ENCODE data around the gene ASAP3.

Gene ASAP3

GRCh38 chr1:23477359-23478144 is 6.4 kb downstream of the ASAP3 start:
- DNase-seq (ENCODE audit: low spot score): no peak

GRCh38 chr1:23475641-23476040 is 8.3 kb downstream of the ASAP3 start:
- DNase-seq (ENCODE audit: low spot score): no peak

GRCh38 chr1:23475134-23475628 is 8.8 kb downstream of the ASAP3 start:
- DNase-seq (ENCODE audit: low spot score): no peak

- no peak for DNase-seq (ENCODE audit: low spot score)
These were observed 10.8 kb downstream of the ASAP3 start for GRCh38 chr1:23473037-23473800.

- no peak for DNase-seq (ENCODE audit: low spot score)
These were observed 11.5 kb downstream of the ASAP3 start for GRCh38 chr1:23472351-23473036.

GRCh38 chr1:23471473-23472075 is 12.4 kb downstream of the ASAP3 start:
- DNase-seq (ENCODE audit: low spot score): no peak

- DNase-seq (ENCODE audit: low spot score): no peak
These were observed 13.5 kb downstream of the ASAP3 start for GRCh38 chr1:23470282-23471070.

- no peak for DNase-seq (ENCODE audit: low spot score)
These were observed 14.5 kb downstream of the ASAP3 start for GRCh38 chr1:23469372-23469982.

GRCh38 chr1:23466423-23466989 is 17.5 kb downstream of the ASAP3 start:
- no peak for DNase-seq (ENCODE audit: low spot score)

GRCh38 chr1:23463286-23463685 is 20.7 kb downstream of the ASAP3 start:
- no peak for DNase-seq (ENCODE audit: low spot score)

- no peak for DNase-seq (ENCODE audit: low spot score)
These were observed 21.2 kb downstream of the ASAP3 start for GRCh38 chr1:23462766-23463165.

GRCh38 chr1:23461050-23461449 is 22.9 kb downstream of the ASAP3 start:
- no peak for DNase-seq (ENCODE audit: low spot score)

GRCh38 chr1:23460519-23460918 is 23.5 kb downstream of the ASAP3 start:
- no peak for DNase-seq (ENCODE audit: low spot score)

GRCh38 chr1:23459338-23459757 is 24.6 kb downstream of the ASAP3 start:
- no peak for DNase-seq (ENCODE audit: low spot score)

- no peak for DNase-seq (ENCODE audit: low spot score)
These were observed 27.8 kb downstream of the ASAP3 start for GRCh38 chr1:23456226-23456625.

- DNase-seq (ENCODE audit: low spot score): no peak
These were observed 30.5 kb downstream of the ASAP3 start for GRCh38 chr1:23453455-23454000.

- peak; percentile 40 for DNase-seq (ENCODE audit: low spot score)
These were observed 32.0 kb downstream of the ASAP3 start for GRCh38 chr1:23452011-23452411.

- no peak for DNase-seq (ENCODE audit: low spot score)
These were observed 32.5 kb downstream of the ASAP3 start for GRCh38 chr1:23451441-23451840.

- no peak for DNase-seq (ENCODE audit: low spot score)
These were observed 33.1 kb downstream of the ASAP3 start for GRCh38 chr1:23450894-23451293.

GRCh38 chr1:23449958-23450357 is 34.0 kb downstream of the ASAP3 start:
- DNase-seq (ENCODE audit: low spot score): no peak

Data from CD4-positive, alpha-beta T cell treated with Interleukin-2 at 100 ng/mL for 4 hours (primary cell).